Lower lobe of right lung (tissue), 2 donors: ENCODE results near the gene COL4A2. TPM values are rescaled to one million over a fixed set of nuclear protein-coding genes. Genes with fewer than 3 reads are reported as not detected.

ENCODE experiments used
- ATAC-seq, 2 donors: fragments of 200-7000 bp; cut with Tn5 transposase; one replicate each; pipeline ENCODE4 v1.9.1; 2020 to 2022; ENCODE audit warnings: mild to moderate bottlenecking in 2 of 2, moderate library complexity in 2 of 2
- DNase-seq: peaks from one replicate; pipeline ENCODE4 v3.0.0-alpha.2; 2020
- H3K27ac ChIP-seq: fragments of 200-600 bp; one replicate; pipeline ENCODE4 v1.8.0; 2022
- H3K27me3 ChIP-seq: fragments of 200-600 bp; one replicate; pipeline ENCODE4 v1.8.0; 2022; ENCODE audit warnings: low read depth
- H3K36me3 ChIP-seq: fragments of 200-600 bp; one replicate; pipeline ENCODE4 v1.8.0; 2022; ENCODE audit warnings: mild to moderate bottlenecking
- H3K4me1 ChIP-seq: fragments of 200-600 bp; one replicate; pipeline ENCODE4 v1.8.0; 2022
- H3K4me3 ChIP-seq: fragments of 200-600 bp; one replicate; pipeline ENCODE4 v1.8.0; 2022; ENCODE audit warnings: mild to moderate bottlenecking
- H3K9me3 ChIP-seq: fragments of 200-600 bp; one replicate; pipeline ENCODE4 v1.8.0; 2022
- CTCF ChIP-seq: fragments of 200-600 bp; IDR thresholded peaks from one replicate; pipeline ENCODE4 v1.8.0; 2022; ENCODE audit warnings: antibody characterized with exemption, mild to moderate bottlenecking
- intact Hi-C: fragments of 100-400 bp; cut with DNase I; formaldehyde crosslinking; loops from one replicate; pipeline ENCODE4 v1.11.0; 2022
- total RNA-seq: library from RNA; stranded (reverse); fragmentation: NEBNext Ultra II Directional; extraction: Animal tissue kit (Norgen Biotek cat#: 25700); gene quantifications from one replicate; pipeline ENCODE4 v1.2.1, GENCODE V29; 2021
- donor health status: DM: no; HTN: yes; CAD: no; lungs with severe emphysema.

Gene COL4A2
- total RNA-seq, 1 donor from 2014 or later, result 185 TPM

GRCh38 chr13:110322828-110323171, 15.7 kb downstream of the COL4A2 start:
- Histone ChIP-seq H3K27ac (peak overlapping the region; percentile 41), H3K4me1 (peaks cover 78% of the 10 kb centered on the region), H3K9me3 (no peaks in the 10 kb centered on the region), H3K4me3 (no peak overlapping the region), H3K36me3 (no peaks in the 10 kb centered on the region), H3K27me3 (no peaks in the 10 kb centered on the region)
- ATAC-seq, result no peak
- no peak for TF ChIP-seq CTCF
- no peak for DNase-seq
- intact Hi-C loops, result no loop called here

GRCh38 chr13:110323172-110323891, 16.2 kb downstream of the COL4A2 start:
- no peak for TF ChIP-seq CTCF
- Histone ChIP-seq H3K36me3 (no peaks in the 10 kb centered on the region), H3K27me3 (no peaks in the 10 kb centered on the region), H3K4me1 (peaks cover 76% of the 10 kb centered on the region), H3K27ac (peak overlapping the region; percentile 41), H3K9me3 (no peaks in the 10 kb centered on the region), H3K4me3 (no peak overlapping the region)
- no peak for ATAC-seq
- intact Hi-C loops, result no loop called here
- no peak for DNase-seq

- H3K27ac ChIP-seq, result peak overlapping the region; percentile 3
- intact Hi-C loops, result no loop called here
- no peaks in the 10 kb centered on the region for H3K27me3 ChIP-seq
- H3K4me1 ChIP-seq, result peaks cover 67% of the 10 kb centered on the region
- ATAC-seq (no peak), DNase-seq (no peak)
- H3K9me3 ChIP-seq, result no peaks in the 10 kb centered on the region
- no peaks in the 10 kb centered on the region for H3K36me3 ChIP-seq
- no peak overlapping the region for H3K4me3 ChIP-seq
- TF ChIP-seq CTCF, result no peak
Observed at GRCh38 chr13:110324026-110324749, 17.1 kb downstream of the COL4A2 start.

GRCh38 chr13:110326263-110326904, 19.3 kb downstream of the COL4A2 start:
- Histone ChIP-seq H3K4me1 (peaks cover 56% of the 10 kb centered on the region), H3K4me3 (no peak overlapping the region), H3K27me3 (no peaks in the 10 kb centered on the region), H3K27ac (peak overlapping the region; percentile 49), H3K36me3 (peaks cover 3% of the 10 kb centered on the region), H3K9me3 (no peaks in the 10 kb centered on the region)
- DNase-seq (no peak), ATAC-seq (no peak)
- no peak for TF ChIP-seq CTCF
- intact Hi-C loops, result no loop called here

GRCh38 chr13:110327051-110327721, 20.1 kb downstream of the COL4A2 start:
- peaks cover 53% of the 10 kb centered on the region for H3K4me1 ChIP-seq

More at GRCh38 chr13:110327051-110327721, 20.1 kb downstream of the COL4A2 start:
- ATAC-seq (peak in 1 of 2 donors; percentile 39), DNase-seq (no peak)
- Histone ChIP-seq H3K27me3 (no peaks in the 10 kb centered on the region), H3K36me3 (peaks cover 3% of the 10 kb centered on the region), H3K27ac (peak overlapping the region; percentile 49), H3K4me3 (no peak overlapping the region), H3K9me3 (no peaks in the 10 kb centered on the region)
- no peak for TF ChIP-seq CTCF
- intact Hi-C loops, result no loop called here
